Erythroblast (primary cell): Measurements from ENCODE around the gene SAT2.

Source experiments
- DNase-seq, 2 experiments: peaks; one replicate each; lab custom pipeline; 2025; lab: John Stamatoyannopoulos, UW
- GATA1 ChIP-seq: IDR thresholded peaks from 2 replicates; pipeline ENCODE4 v1.6.1; 2011; ENCODE audit warnings: low read depth, mild to moderate bottlenecking, control low read depth, low read length, moderate library complexity
- POLR2A ChIP-seq: IDR thresholded peaks from 2 replicates; pipeline ENCODE4 v1.6.1; 2011; ENCODE audit warnings: mild to moderate bottlenecking, low read length

SAT2 gene

GRCh38 chr17:7627250-7628121, at the start of gene SAT2:
TSS of gene SAT2 (minus strand) at chr17:7627821. CDS start at chr17:7627635, 186 bp downstream.
- TF ChIP-seq GATA1: no peak
- TF ChIP-seq POLR2A: peak; percentile 28
- DNase-seq: peak; percentile 89 to 91

- TF ChIP-seq POLR2A (no peak), GATA1 (no peak)
- no peak for DNase-seq
These were observed 48.9 kb upstream of the SAT2 start for GRCh38 chr17:7676533-7676932.

DNA sequence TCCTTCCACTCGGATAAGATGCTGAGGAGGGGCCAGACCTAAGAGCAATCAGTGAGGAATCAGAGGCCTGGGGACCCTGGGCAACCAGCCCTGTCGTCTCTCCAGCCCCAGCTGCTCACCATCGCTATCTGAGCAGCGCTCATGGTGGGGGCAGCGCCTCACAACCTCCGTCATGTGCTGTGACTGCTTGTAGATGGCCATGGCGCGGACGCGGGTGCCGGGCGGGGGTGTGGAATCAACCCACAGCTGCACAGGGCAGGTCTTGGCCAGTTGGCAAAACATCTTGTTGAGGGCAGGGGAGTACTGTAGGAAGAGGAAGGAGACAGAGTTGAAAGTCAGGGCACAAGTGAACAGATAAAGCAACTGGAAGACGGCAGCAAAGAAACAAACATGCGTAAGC, 47.3 kb upstream of the SAT2 start:
- TF ChIP-seq GATA1 (no peak), POLR2A (no peak)
- no peak for DNase-seq

DNA sequence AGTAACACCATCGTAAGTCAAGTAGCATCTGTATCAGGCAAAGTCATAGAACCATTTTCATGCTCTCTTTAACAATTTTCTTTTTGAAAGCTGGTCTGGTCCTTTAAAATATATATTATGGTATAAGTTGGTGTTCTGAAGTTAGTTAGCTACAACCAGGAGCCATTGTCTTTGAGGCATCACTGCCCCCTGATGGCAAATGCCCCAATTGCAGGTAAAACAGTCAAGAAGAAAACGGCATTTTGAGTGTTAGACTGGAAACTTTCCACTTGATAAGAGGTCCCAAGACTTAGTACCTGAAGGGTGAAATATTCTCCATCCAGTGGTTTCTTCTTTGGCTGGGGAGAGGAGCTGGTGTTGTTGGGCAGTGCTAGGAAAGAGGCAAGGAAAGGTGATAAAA, 45.6 kb upstream of the SAT2 start:
- peak; percentile 75 to 83 for DNase-seq
- TF ChIP-seq GATA1 (no peak), POLR2A (no peak)

GRCh38 chr17:7668482-7668881, 40.9 kb upstream of the SAT2 start:
- no peak for DNase-seq
- TF ChIP-seq POLR2A: no peak
- TF ChIP-seq GATA1: no peak

DNA sequence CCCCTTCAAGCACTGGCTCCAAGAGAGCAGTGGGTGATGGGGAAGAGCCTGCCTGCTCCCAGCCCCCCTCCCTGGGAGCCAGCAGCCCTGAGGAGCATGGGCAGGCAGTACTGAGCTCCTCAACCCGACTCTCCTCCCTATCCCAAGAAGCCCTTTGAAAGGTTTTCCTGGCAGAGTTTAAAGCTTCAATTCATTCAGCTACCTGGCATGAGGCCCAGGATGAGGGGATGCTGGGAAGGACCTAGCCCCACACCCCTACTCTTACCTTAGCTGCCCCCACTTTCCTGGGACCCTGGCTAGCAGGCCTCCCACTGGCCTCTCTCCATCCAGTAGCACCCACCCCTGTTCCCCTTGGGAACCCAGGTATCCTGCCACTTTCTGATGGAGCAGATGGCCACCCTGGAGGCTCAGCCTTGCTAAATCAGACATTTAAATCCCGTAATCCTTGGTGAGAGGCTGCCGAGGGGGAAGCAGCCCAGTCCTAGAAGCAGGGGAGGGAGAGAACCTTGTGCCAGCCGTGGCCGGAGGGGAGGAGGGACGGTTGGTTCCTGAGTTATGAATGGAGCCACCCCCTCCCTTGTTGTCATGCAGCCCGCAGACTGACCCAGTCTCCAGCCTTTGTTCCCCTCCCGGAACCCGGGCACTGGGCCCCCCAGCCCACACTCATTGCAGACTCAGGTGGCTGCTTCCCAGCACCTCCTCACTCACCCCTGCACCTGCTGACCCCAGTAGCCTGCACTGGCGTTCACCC, 40.2 kb upstream of the SAT2 start:
- no peak for DNase-seq
- no peak for TF ChIP-seq POLR2A
- TF ChIP-seq GATA1: no peak

GRCh38 chr17:7656958-7657609, 29.5 kb upstream of the SAT2 start:
- no peak for TF ChIP-seq POLR2A
- TF ChIP-seq GATA1: no peak
- no peak for DNase-seq

GRCh38 chr17:7655541-7655840, 27.9 kb upstream of the SAT2 start:
- DNase-seq: no peak
- TF ChIP-seq GATA1 (no peak), POLR2A (no peak)

DNA sequence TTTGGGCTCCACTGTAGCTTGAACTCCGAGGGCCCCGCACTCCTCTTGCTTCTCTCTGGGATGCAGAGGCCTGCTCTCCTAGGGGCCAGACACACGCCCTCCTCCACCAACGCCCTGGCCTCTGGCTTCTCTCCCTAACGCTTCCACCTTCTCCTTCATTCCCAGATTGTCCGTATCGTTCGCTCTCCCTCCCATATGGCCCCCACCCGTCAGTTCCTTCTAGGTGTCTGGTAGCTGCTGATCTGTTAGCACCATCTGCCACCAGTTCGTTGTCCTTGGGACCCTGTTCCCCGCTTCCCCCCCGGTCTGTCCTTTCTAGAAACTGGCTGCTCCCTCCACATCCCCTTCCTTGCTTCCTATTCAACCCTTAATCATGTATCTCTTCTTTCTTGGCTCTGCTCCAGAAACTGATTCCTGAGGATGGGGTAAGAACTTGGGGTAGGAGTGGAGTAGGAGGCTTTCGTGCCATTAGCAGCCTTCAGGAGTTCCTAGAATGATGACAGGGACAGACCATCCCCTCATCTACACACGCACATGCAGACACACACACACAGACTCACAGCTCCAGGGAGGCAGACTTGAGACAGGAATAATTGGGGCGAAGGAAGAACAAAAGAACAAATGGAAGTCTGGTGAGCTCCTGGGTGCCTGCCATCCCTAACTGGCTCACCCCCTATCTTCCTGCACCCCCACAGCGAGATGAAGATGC, 27.4 kb upstream of the SAT2 start:
- no peak for DNase-seq
- TF ChIP-seq POLR2A: no peak
- no peak for TF ChIP-seq GATA1

- DNase-seq: peak in 1 of 2 experiments; percentile 45
- TF ChIP-seq GATA1: no peak
- no peak for TF ChIP-seq POLR2A
These were observed 25.1 kb upstream of the SAT2 start for GRCh38 chr17:7652388-7653356.

- TF ChIP-seq POLR2A (no peak), GATA1 (no peak)
- DNase-seq: peak; percentile 60 to 66
These were observed 24.2 kb upstream of the SAT2 start for GRCh38 chr17:7651665-7652387.

- no peak for TF ChIP-seq GATA1
- no peak for TF ChIP-seq POLR2A
- peak; percentile 60 to 66 for DNase-seq
These were observed 23.6 kb upstream of the SAT2 start for GRCh38 chr17:7651097-7651664.
